ENCODE measurements around the gene KMT2D.

KMT2D gene

GRCh38 chr12:49036029-49036428 is 24.6 kb downstream of the KMT2D start:
- DNase-seq (ENCODE audit: low read depth) = no peak

GRCh38 chr12:49034286-49034622 is 26.3 kb downstream of the KMT2D start:
- no peak for DNase-seq (ENCODE audit: low read depth)

- DNase-seq (ENCODE audit: low read depth) = no peak
Measured at GRCh38 chr12:49033611-49034285, 26.8 kb downstream of the KMT2D start.

- no peak for DNase-seq (ENCODE audit: low read depth)
Measured at GRCh38 chr12:49032679-49033447, 27.7 kb downstream of the KMT2D start.

DNA sequence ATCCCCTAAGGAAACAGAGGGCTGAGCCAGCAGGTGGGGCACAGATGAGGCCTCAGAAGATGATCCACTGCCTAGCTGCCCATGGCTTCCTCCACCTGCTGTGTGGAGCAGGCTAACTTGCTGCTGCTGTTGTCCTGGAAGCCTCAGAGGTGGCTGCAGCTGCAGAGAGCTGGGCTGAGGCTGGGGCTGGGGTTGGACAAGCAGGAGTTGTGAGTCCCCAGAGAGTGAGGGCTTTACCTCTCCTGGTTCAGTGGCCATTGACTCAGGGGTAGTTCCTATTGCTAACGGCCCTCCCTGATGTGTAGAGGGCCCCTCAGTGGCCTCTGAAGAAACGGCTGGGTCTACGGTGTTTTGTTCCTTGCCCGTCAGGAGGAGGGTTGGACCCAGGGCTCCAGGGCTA is 28.3 kb downstream of the KMT2D start:
- no peak for DNase-seq (ENCODE audit: low read depth)

GRCh38 chr12:49031573-49032161 is 28.9 kb downstream of the KMT2D start:
- DNase-seq (ENCODE audit: low read depth) = no peak

GRCh38 chr12:49030714-49031572 is 29.7 kb downstream of the KMT2D start:
- no peak for DNase-seq (ENCODE audit: low read depth)

- no peak for DNase-seq (ENCODE audit: low read depth)
Measured at GRCh38 chr12:49030119-49030518, 30.5 kb downstream of the KMT2D start.

DNA sequence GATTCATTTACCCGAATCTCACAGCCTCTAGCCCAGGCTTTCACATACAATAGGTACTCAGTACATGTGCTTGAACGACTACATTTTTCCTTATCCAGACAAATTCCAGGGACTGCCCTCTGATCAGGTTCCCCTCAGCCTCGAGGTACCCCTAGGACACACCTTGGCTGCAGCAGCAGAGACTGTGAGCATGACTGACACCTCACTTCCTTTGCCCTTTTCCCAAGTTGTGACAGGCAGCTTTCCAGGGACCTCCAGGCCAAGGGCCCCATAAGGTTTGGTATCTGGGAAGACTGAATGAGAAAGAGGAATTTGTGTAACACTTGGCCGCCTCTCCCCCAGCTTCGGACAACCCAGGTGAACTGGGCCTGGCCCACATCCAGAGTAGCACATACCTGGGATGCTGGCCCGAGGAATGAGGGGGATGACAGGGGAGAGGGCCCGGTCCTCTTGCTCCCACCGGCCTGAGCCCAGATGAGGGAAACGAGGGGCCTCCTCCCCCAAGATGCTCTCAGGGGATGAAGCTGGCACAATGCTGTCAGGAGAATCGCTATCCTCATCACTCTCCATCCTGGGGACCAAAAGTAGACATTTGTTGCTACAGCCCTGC is 31.8 kb downstream of the KMT2D start:
- no peak for DNase-seq (ENCODE audit: low read depth)

- no peak for DNase-seq (ENCODE audit: low read depth)
Measured at GRCh38 chr12:49027846-49028555, 32.6 kb downstream of the KMT2D start.

GRCh38 chr12:49026678-49027480 is 33.7 kb downstream of the KMT2D start:
- DNase-seq (ENCODE audit: low read depth) = no peak

DNA sequence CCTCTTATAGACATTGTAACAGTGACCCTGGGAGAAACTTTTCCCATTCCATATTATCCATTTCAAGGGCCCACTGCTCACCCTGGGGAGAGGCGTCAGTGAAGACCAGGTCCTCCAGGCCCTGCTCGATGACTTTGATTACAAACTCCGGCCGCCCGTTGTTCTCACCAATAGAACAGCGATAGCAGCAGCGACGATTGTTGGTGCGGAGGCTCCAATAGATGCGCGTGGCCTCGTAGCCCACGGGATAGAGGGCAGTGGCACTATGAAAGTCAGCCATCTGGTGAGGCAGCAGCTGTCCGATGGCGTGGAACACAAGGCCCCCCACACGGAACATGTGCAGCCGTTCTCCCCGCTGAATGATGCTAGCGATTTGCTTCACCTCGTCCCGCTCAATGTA is 34.5 kb downstream of the KMT2D start:
- DNase-seq (ENCODE audit: low read depth) = no peak

DNA sequence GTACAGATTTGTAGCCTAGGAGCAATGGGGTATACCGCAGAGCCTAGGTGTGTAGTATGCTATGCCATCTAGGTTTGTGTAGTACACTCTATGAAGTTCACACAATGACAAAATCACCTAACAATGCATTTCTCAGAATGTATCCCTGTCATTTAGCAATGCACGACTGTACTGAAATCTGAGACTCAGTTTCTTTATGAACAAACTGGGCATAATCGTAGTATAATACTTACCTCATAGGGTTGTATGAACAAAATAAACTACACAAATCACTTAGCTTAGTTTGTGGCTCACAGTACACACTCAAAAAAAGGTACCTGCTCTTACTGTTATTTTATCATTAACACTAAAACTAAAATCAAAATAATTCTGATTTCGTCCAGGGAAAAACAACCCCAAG is 35.1 kb downstream of the KMT2D start:
- no peak for DNase-seq (ENCODE audit: low read depth)

DNA sequence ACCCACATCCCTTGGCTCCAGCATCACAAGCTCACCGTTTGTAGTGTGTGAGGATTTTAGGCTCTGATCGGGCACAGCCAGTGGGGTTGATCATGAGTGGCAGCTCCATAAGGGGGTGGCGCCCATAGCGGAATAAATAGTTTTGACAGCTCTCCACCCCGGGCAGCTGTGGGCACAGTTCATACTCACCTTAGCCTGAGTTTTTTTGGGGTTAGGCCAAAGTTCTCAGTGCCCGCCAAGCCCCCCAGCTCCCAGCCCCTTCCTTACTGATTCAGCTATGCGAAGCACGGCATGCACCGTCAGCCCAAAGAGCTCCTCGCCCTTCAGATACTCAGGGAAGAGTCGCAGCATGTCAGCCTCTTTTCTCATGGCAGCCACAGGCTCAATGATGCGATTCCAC is 36.1 kb downstream of the KMT2D start:
- DNase-seq (ENCODE audit: low read depth) = no peak

DNA sequence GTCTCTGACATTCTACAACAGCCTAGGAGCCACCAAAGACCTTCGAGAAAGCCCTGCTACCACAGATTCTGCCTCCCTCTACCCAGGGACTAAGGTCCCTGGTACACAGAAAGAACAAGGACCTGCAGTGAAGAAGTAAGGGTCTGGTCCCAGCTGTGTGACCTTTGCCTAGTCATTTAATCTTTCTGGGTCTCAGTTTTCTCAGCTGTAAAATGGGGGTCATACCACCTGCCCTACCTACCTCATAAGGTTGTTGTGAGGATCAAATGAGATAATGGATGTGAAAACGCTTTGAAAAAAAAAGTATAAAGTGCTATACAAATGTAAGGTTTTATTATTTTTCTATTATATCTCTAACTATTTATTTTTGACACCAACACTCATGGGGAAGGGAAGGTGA is 36.8 kb downstream of the KMT2D start:
- DNase-seq (ENCODE audit: low read depth) = no peak

GRCh38 chr12:49022558-49023178 is 37.9 kb downstream of the KMT2D start:
- no peak for DNase-seq (ENCODE audit: low read depth)

DNA sequence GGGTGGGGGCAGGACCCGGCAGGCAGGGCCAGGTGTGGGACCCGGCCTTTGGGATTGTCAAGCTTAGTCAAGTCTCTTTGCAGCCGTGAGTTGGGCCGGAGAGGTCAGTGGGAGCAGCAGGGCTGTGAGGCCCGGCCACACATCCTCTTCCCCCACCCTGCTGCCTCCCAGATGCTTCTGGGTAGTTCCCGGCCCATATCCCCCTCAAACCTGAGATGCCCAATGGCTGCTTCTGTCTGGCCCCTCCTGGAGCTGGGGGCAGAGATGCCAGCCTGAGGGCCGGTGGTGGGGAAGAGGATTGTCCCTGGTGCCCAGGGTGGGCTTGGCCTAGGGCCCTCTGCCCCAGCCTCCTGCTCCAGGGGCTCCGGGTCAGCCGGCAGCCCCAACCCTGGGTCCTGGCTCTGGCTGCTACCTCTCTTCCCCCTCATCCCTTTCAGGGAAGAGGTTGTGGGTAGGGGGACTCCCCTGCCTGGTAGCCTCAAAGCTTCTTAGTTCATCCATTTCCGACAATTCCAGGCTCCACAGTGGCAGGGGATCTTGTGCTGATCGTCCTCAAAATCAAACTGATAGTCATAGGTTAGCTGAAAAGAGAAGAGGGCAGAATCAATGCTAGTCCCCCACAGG is 39.2 kb downstream of the KMT2D start:
- DNase-seq (ENCODE audit: low read depth) = no peak

- DNase-seq (ENCODE audit: low read depth) = no peak
Measured at GRCh38 chr12:49020441-49020840, 40.2 kb downstream of the KMT2D start.

- DNase-seq (ENCODE audit: low read depth) = no peak
Measured at GRCh38 chr12:49019443-49020324, 40.9 kb downstream of the KMT2D start.
